K562 (cell line): ENCODE measurements around the gene VWA7. TPM values are rescaled to one million over a fixed set of nuclear protein-coding genes. Genes with fewer than 3 reads are reported as not detected.

Source experiments
- CGGBP1 ChIP-seq: fragments of 250-450 bp; sonication (Bioruptor Pico); IDR thresholded peaks from 2 replicates; pipeline ENCODE4 v1.9.0; 2021; ENCODE audit warnings: mild to moderate bottlenecking
- ETV5 ChIP-seq: sonication (generic); formaldehyde crosslinking; IDR thresholded peaks from 2 replicates; pipeline ENCODE4 v1.4.0; 2020; ENCODE audit warnings: low read depth, mild to moderate bottlenecking, missing genetic modification reagents
- HMBOX1 ChIP-seq: sonication (generic); IDR thresholded peaks from 2 replicates; pipeline ENCODE4 v1.6.1; 2016
- MGA ChIP-seq: fragments of 450-650 bp; IDR thresholded peaks from 2 replicates; pipeline ENCODE4 v1.6.1; 2016; ENCODE audit warnings: mild to moderate bottlenecking, moderate library complexity
- NCOA4 ChIP-seq: fragments of 450-650 bp; IDR thresholded peaks from 2 replicates; pipeline ENCODE4 v1.6.1; 2018; ENCODE audit warnings: mild to moderate bottlenecking; ENCODE audit not compliant: partially characterized antibody
- SIRT6 ChIP-seq: IDR thresholded peaks from one replicate; pipeline ENCODE4 v1.6.1; 2012; ENCODE audit warnings: low read depth, mild to moderate bottlenecking, control low read depth, inconsistent platforms, low read length, moderate library complexity
- TGIF2 ChIP-seq: sonication (generic); formaldehyde crosslinking; IDR thresholded peaks from 2 replicates; pipeline ENCODE4 v1.8.1; 2022; ENCODE audit warnings: mild to moderate bottlenecking, missing genetic modification reagents, moderate library complexity
- U2AF1 ChIP-seq: fragments of 200-400 bp; formaldehyde crosslinking; optimal IDR thresholded peaks from 2 replicates; pipeline ENCODE3; 2017; ENCODE audit warnings: mild to moderate bottlenecking, low read depth, low read length, moderate library complexity
- ZBTB12 ChIP-seq: fragments of 250-450 bp; sonication (Bioruptor Pico); IDR thresholded peaks from 2 replicates; pipeline ENCODE4 v1.4.0; 2020
- ZBTB2 ChIP-seq: fragments of 450-650 bp; IDR thresholded peaks from 2 replicates; pipeline ENCODE4 v1.6.1; 2016; ENCODE audit warnings: antibody characterized with exemption
- ZNF395 ChIP-seq: fragments of 200-800 bp; sonication (Bioruptor generic); IDR thresholded peaks from 2 replicates; pipeline ENCODE4 v1.6.1; 2017; ENCODE audit warnings: missing genetic modification characterization, missing compliant biosample characterization
- polyA plus RNA-seq, 8 experiments: library from polyadenylated mRNA; depleted of rRNA in 4 of 8; stranded (reverse) in 5 of 8; unstranded in 3 of 8; fragments of >200 nt; fragmentation: Nextera tagmentation in 2 of 8; fragmentation: Illumina TruSeq in 1 of 8; extraction: Ambion mirVana in 2 of 8; extraction: Trizol in 1 of 8; gene quantifications; 2 replicates each; pipeline versions ENCODE4 v1.2.1 to v1.2.3, GENCODE V29; 2011 to 2014; ENCODE audit warnings: inconsistent platforms in 1 of 8, missing spikeins in 1 of 8
- total RNA-seq, 7 experiments: library from RNA; depleted of rRNA in 6 of 7; stranded (reverse); fragments of >200 nt in 6 of 7; fragmentation: Illumina TruSeq in 2 of 7; extraction: Trizol in 2 of 7; gene quantifications; 2 replicates each; pipeline versions ENCODE4 v1.2.1 to v1.2.3, GENCODE V29; 2011 to 2021; ENCODE audit warnings: low replicate concordance in 1 of 7

VWA7 gene
- total and polyA plus RNA-seq, 9 of the 15 experiments (the other 6 are each of a cell fraction or from before 2014, with no cell fraction given), result 0.18 to 2.9 (median 0.95) TPM

- no peak for TF ChIP-seq MGA
- no peak for TF ChIP-seq ZBTB12 (CRISPR knock-in tag)
- no peak for TF ChIP-seq NCOA4
- no peak for TF ChIP-seq SIRT6
- no peak for TF ChIP-seq CGGBP1
- TF ChIP-seq TGIF2, result no peak
- TF ChIP-seq ZBTB2, result no peak
- no peak for TF ChIP-seq HMBOX1
- TF ChIP-seq ZNF395 (CRISPR knock-in tag), result no peak; the same call in 1 of the 2 replicates
- no peak for TF ChIP-seq ETV5
- TF ChIP-seq U2AF1, result no peak
Measured at GRCh38 chr6:31813465-31813849, 36.3 kb upstream of the VWA7 start (continued).
